GM21423 (cell line): Measurements from ENCODE around the gene ARSB.
"Not testable (repeated sequence)": the region's sequence is repeated elsewhere in the genome, so short reads cannot be mapped to it uniquely, and the experiment has no call there.

Source experiments
- ATAC-seq: cut with Tn5 transposase; IDR thresholded peaks from one replicate; pipeline ENCODE4 v1.9.1; 2021; ENCODE audit warnings: mild to moderate bottlenecking, moderate library complexity; ENCODE audit not compliant: unreplicated experiment

The ARSB gene

DNA sequence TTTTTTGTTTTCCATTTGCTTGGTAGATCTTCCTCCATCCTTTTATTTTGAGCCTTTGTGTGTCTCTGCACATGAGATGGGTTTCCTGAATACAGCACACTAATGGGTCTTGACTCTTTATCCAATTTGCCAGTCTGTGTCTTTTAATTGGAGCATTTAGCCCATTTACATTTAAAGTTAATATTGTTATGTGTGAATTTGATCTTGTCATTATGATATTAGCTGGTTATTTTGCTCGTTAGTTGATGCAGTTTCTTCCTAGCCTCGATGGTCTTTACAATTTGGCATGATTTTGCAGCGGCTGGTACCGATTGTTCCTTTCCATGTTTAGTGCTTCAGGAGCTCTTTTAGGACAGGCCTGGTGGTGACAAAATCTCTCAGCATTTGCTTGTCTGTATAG is 133.2 kb downstream of the ARSB start:
- not testable (repeated sequence) for ATAC-seq

DNA sequence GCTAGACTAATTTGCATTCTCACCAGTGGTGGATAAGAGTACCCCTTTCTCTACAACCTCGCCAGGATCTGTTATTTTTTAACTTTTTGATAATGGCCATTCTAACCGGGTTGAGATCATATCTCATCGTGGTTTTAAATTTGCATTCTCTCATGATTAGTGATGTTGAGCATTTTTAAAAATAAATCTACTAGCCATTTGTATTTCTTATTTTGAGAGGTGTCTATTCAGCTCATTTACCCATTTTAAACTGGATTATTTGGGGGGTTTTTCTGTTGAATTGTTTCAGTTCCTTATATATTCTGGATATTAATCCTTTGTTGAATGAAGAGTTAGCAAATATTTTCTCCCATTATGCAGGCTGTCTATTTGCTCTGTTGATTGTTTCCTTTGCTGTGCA is 139.6 kb downstream of the ARSB start:
- ATAC-seq, result no peak

- ATAC-seq, result no peak
Observed at GRCh38 chr5:78843436-78843835, 141.7 kb downstream of the ARSB start.

DNA sequence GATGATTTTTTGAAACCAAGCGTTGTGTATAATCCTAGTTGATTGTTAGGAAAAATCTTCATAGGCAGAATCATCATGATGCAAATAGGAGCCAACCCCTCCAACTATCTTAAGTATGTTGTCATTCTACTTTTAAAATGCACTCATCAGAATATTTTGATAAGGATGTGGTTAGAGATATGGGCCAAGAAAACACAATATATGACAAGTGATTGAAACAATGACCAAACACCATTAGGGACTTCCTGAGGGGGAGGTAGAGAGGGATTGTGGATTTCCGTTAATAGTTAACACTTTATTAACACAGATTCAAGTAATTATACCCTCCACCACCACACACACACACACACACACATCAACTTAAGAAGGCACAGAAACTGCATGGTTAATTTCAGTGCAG is 143.3 kb downstream of the ARSB start:
- no peak for ATAC-seq

GRCh38 chr5:78838753-78839152 is 146.4 kb downstream of the ARSB start:
- no peak for ATAC-seq

DNA sequence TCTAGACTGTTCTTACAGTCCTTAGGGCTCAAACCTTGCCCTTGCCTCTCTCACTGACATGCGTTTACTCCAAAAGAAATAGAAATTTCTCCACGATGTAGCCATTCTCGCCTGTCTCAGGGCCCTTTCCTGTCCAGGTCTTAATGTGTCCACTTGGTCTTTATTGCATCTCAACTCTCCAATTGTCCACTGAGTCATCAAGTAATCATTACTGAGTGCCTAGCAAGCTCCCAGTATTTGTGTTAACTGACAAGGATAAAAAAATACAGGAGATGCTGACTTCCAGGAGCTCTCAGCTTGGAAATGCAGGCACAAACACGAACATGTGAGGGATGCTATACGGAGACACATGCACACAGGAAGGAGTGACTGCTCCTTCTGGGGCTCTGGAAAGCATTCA is 147.3 kb downstream of the ARSB start:
- no peak for ATAC-seq

- no peak for ATAC-seq
Observed at GRCh38 chr5:78835176-78835575, 149.9 kb downstream of the ARSB start.

DNA sequence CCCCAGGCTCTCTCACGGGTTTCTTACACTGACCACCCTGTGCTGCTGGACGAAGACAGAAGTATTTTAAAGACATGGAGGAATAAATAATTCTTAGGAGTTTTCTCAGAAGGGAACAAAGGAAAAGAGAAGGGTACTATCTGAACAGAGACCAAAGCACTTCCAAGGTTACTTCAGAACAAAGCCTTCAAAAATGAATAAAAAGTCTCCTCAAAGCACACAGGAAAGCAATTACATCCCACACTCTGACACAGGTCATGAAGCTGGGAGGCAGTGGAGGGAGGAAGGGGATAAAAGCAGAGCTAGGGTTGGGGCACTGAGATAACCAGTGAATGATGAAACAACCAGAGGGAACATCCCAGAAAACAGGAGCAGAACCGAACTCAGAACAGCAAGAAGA is 151.8 kb downstream of the ARSB start:
- ATAC-seq, result no peak

DNA sequence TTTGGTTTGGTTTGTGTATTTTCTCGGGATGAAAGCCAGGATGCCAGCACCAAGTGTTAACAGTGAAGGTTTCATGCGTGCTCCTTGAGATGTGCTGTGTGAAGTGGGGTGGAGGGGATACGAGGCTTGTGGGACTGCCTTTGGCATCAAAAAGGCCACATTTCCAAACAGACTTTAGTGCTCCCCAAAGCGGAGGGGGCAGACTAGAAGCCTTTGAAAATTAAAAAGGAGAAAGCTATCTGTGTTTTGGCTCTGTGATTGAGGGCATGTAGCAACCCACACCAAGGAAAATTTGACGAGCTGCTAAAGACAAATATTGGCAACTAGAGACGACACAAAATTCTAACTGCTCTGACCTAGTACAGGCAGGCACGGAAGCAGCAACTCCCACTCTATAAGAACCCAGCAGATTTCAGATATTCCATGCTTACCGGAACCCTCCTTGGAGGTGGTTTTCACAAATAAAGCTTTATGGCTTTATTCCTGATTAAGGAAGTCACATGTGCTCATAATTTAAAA is 154.5 kb downstream of the ARSB start:
- ATAC-seq, result no peak

DNA sequence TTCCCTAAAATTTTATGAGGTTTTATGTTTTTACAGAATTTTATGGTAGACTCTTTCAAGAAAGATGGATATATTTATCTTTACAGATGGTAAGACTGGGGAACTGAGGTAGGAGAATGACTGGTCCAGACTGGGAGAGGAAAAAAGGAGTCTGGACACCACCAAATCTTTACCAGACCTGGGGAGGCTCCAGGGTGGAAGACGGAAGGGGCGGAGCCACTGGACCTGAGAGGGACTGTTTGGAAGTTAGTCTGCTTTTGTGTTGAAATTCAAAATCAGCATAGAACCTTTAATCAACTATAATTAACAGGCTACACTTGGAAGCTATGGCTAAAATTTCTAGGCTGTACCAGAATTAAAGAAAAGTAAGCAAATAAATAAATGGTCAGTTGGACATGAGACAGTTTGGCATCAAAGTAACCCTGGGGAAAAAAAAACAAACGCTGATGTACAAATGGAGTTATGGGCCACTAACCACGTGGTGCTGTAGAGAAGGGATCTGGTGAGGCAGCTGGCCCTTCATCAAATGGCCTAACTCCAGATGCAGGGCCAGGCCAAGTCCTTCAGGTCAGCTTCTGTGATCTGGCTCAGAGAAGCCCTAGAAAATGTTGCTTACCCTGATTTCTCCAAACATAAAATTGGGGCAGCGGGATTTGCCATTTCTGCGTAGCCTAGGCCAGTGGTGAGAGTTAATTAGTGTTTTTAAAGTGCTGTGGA is 155.1 kb downstream of the ARSB start:
- no peak for ATAC-seq

DNA sequence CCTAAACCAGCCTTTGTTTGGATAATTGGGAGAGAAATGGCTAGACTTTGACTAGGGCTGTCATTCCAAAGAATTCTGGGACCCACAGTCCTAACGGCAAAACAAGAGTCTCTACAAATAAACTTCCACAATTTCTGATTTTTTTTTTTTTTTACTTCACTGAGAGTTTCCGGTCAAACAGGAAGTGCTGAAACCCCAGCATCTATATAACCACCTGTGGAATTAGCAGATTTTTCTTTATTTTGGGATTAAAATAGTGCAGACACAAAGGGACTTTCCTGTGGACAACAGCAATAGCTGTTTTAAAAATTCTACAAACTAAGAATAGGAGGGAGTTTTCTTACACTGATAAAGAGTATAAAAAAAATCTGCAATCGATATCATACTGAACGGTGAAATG is 157.4 kb downstream of the ARSB start:
- ATAC-seq, result no peak

DNA sequence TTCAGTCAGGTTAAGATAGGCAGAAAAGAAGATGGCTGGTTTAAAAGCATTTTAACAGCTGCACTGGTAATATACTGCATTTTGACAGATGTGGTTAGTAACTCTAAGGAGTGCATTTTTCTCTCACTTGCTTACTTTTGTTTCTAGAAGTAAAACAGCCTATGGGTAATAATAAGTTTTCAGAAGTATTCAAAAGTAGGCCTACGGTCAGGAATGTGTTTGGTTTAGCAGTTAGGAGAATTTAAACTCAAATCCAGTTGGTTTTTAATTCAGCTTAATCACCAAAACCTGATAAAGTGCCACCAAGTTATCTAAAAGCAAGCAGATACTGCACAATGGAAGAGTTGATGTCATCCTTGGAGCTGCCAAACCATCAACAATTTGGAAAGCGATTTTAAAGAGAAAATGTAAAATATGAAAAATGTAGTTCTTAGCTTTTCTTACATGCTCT is 160.3 kb downstream of the ARSB start:
- no peak for ATAC-seq

GRCh38 chr5:78823196-78823595 is 161.9 kb downstream of the ARSB start:
- no peak for ATAC-seq

DNA sequence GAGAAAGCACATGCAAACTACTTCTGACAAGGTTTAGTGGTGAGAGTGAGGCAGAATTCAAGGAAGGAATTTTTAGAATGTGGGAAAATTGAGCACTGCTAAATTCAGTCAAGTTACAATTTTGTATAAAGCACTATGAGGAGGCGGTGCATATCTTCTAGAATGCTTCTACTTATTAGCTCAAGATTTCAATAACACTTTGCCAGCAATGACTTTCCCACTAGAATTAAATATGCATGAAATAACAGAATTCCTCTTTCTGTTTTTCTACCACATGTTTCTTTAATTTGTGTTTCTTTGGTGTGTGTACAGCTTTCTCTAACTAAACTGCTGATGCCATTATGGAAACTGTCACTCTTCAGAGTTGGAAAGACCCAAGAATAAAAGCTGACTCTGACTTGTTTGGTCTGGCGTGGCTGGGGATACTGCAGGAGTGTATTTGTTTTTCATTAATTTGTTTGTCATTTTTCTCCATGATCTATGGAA is 163.5 kb downstream of the ARSB start:
- ATAC-seq, result no peak

- ATAC-seq, result no peak
Observed at GRCh38 chr5:78819707-78820106, 165.4 kb downstream of the ARSB start.

DNA sequence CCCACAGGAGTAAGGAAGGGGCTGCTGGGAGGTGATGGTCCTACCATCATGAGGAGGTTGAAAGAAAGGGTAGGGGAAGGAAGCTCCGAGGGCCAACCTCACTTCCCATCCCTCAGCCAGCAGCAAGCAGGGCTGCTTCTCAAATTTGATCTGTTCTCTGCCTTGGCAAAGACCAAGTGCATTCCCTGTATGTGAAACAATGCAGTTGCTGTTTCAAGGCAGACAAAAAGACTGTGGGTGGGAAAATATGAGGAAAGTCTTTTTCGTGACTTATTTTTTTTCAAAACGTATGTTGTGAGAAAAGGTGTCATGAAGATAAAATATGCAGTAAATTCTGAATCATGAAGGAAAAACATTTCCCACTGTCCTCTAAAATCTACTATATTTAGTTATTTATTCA is 165.9 kb downstream of the ARSB start:
- no peak for ATAC-seq

DNA sequence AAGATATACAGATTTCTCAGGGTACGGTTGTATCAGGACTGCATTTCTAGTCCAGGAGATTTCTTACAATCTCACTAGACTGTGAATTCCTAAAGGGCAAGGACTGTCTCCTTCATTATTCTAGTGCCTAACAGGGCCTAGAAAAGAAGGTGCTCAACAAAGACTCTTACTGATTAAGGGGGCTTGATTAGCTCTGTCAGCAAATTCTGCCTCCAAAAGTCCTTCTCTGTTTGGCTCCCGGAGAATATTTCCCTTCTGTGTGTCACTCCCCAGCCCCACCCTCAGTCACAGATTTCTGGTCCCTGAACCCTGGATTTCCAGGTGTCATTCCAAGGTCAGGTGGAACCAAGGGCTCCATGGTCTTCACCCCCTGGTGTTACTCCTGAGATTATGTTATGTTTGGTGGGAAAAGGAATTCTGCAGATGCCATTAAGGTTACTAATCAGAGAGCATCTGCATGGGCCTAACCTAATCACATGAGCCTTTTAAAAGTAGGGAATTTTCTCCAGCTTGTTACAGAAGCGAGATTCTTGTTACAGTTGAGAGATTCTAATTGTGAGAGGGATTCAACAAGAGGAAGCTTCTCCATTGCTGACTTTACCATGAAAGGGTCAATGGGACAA is 168.9 kb downstream of the ARSB start:
- no peak for ATAC-seq

- ATAC-seq, result no peak
Observed at GRCh38 chr5:78813906-78814530, 171.1 kb downstream of the ARSB start.

- ATAC-seq, result no peak
Observed at GRCh38 chr5:78813286-78813685, 171.8 kb downstream of the ARSB start.

GRCh38 chr5:78811866-78812265 is 173.2 kb downstream of the ARSB start:
- ATAC-seq, result no peak

- no peak for ATAC-seq
Observed at GRCh38 chr5:78811121-78811817, 173.8 kb downstream of the ARSB start.
